HepG2 (cell line): ENCODE measurements around the gene KIF22. TPM values are rescaled to one million over a fixed set of nuclear protein-coding genes. Genes with fewer than 3 reads are reported as not detected.

Source experiments
- ATAC-seq: fragments of 200-7000 bp; cut with Tn5 transposase; 3 replicates; pipeline ENCODE4 v1.9.1; 2020; ENCODE audit warnings: mild to moderate bottlenecking, moderate library complexity
- BruUV-seq: library from RNA; stranded (reverse); fragments of 400-500 nt; replicated peaks from 2 replicates; lab custom pipeline; 2021; lab: Mats Ljungman, UMichigan
- CTCF ChIA-PET: fragments of 300-600 bp; formaldehyde crosslinking; extraction: SDS; loops from one replicate; lab custom pipeline; 2021; ENCODE audit warnings: low total read pairs, inconsistent platforms, low intra/inter-chr PET ratio; lab: Yijun Ruan, JAX
- POLR2A ChIA-PET: fragments of 350-600 bp; sonication (Branson Sonifier 250); formaldehyde crosslinking; loops from one replicate; lab custom pipeline; 2020; ENCODE audit warnings: antibody characterized with exemption, inconsistent platforms; lab: Yijun Ruan, JAX
- DNase-seq: peaks from one replicate; pipeline ENCODE4 v3.0.0-alpha.2; 2015; ENCODE audit warnings: low spot score
- FAIRE-seq: peaks from 3 replicates; lab custom pipeline; 2011; peaks lifted over from hg19 to GRCh38; lab: Jason Lieb, UNC
- H2AFZ ChIP-seq: one replicate; pipeline ENCODE4 v1.6.1; 2011; ENCODE audit warnings: low read length, inconsistent platforms
- H3K27ac ChIP-seq: fragments of 300-600 bp; 3 replicates; pipeline ENCODE4 v1.8.0; 2011; ENCODE audit warnings: mixed run types, mild to moderate bottlenecking, mixed read lengths, low read length, inconsistent platforms; ENCODE audit not compliant: insufficient read depth; ENCODE audit errors: extremely low read length
- H3K27me3 ChIP-seq, 2 experiments: fragments of 200-600 bp in 1 of 2; 2 replicates in 1 of 2; 3 replicates in 1 of 2; pipeline versions ENCODE4 v1.6.0 to v1.8.0; 2011; ENCODE audit warnings: low read length in 2 of 2, mild to moderate bottlenecking in 2 of 2, moderate library complexity in 2 of 2, inconsistent platforms in 1 of 2; ENCODE audit not compliant: insufficient read depth in 2 of 2, control insufficient read depth in 1 of 2
- H3K36me3 ChIP-seq, 2 experiments: fragments of 200-600 bp in 1 of 2; replicated peaks in 1 of 2; 2 replicates in 1 of 2; 3 replicates in 1 of 2; pipeline versions ENCODE4 v1.5.1 to v1.8.0; 2011; ENCODE audit warnings: low read length in 2 of 2, inconsistent platforms in 1 of 2; ENCODE audit not compliant: insufficient read depth in 2 of 2, control insufficient read depth in 1 of 2
- H3K4me1 ChIP-seq: 2 replicates; pipeline ENCODE4 v1.5.1; 2012; ENCODE audit warnings: low read length, inconsistent platforms; ENCODE audit not compliant: insufficient read depth
- H3K4me2 ChIP-seq: 2 replicates; pipeline ENCODE4 v1.6.0; 2011; ENCODE audit warnings: low read depth, low read length, inconsistent platforms
- H3K4me3 ChIP-seq, 3 experiments: fragments of 200-600 bp in 1 of 3; sonication (generic), shearing (Covaris generic) in 1 of 3; replicated peaks in 1 of 3; 2 replicates each; pipeline ENCODE4 v1.5.1; 2011 to 2016; ENCODE audit warnings: low read length in 3 of 3, inconsistent platforms in 2 of 3, low read depth in 2 of 3, mild to moderate bottlenecking in 2 of 3, control low read depth in 1 of 3, mixed read lengths in 1 of 3; ENCODE audit not compliant: insufficient read depth in 1 of 3
- H3K79me2 ChIP-seq: one replicate; pipeline ENCODE4 v1.6.1; 2011; ENCODE audit warnings: low read length, inconsistent platforms; ENCODE audit not compliant: insufficient read depth
- H3K9ac ChIP-seq: 2 replicates; pipeline ENCODE4 v1.6.0; 2011; ENCODE audit warnings: mild to moderate bottlenecking, low read depth, low read length, inconsistent platforms; ENCODE audit not compliant: insufficient read depth
- H3K9me3 ChIP-seq: 2 replicates; pipeline ENCODE4 v1.5.1; 2012; ENCODE audit warnings: mild to moderate bottlenecking, low read length
- H4K20me1 ChIP-seq: 2 replicates; pipeline ENCODE4 v1.6.0; 2011; ENCODE audit warnings: inconsistent platforms, mild to moderate bottlenecking, low read length, moderate library complexity; ENCODE audit not compliant: insufficient read depth
- IRF9 ChIP-seq: sonication (generic); formaldehyde crosslinking; IDR thresholded peaks from 2 replicates; pipeline ENCODE4 v1.8.0; 2022; ENCODE audit warnings: missing genetic modification reagents, mild to moderate bottlenecking, borderline replicate concordance
- KDM5B ChIP-seq: sonication (generic); formaldehyde crosslinking; IDR thresholded peaks from 2 replicates; pipeline ENCODE4 v1.4.0; 2020; ENCODE audit warnings: missing genetic modification reagents, mild to moderate bottlenecking, borderline replicate concordance
- PREB ChIP-seq: sonication (generic); formaldehyde crosslinking; IDR thresholded peaks from 2 replicates; pipeline ENCODE4 v1.4.0; 2020; ENCODE audit warnings: missing genetic modification reagents
- ZBTB2 ChIP-seq: sonication (generic); formaldehyde crosslinking; IDR thresholded peaks from 2 replicates; pipeline ENCODE4 v1.8.0; 2022; ENCODE audit warnings: low read depth, missing genetic modification reagents
- ZBTB33 ChIP-seq: sonication (generic); formaldehyde crosslinking; IDR thresholded peaks from 2 replicates; pipeline ENCODE4 v1.4.0; 2020; ENCODE audit warnings: missing genetic modification reagents
- ZHX1 ChIP-seq: sonication (generic); formaldehyde crosslinking; IDR thresholded peaks from 2 replicates; pipeline ENCODE4 v1.8.1; 2022; ENCODE audit warnings: low read depth, mild to moderate bottlenecking, missing genetic modification reagents
- WGBS: methylation state at CpG from one replicate; pipeline ENCODE4 v1.1.6; 2017; ENCODE audit warnings: low lambda C conversion rate; 5-methylcytosine and 5-hydroxymethylcytosine counted together
- in situ Hi-C: cut with HindIII; loops from 2 replicates; pipeline ENCODE4 v1.10.0; 2017; ENCODE audit warnings: low pct_unique_long_range_greater_than_20kb; ENCODE audit not compliant: extremely low pct_ligation_motif_present
- intact Hi-C: fragments of 100-400 bp; cut with micrococcal nuclease; formaldehyde crosslinking; loops from one replicate; pipeline ENCODE4 v1.10.0; 2022; ENCODE audit not compliant: unreplicated experiment
- polyA plus RNA-seq, 8 experiments: library from polyadenylated mRNA; depleted of rRNA in 3 of 8; stranded (reverse) in 7 of 8; unstranded in 1 of 8; fragments of >200 nt; fragmentation: Illumina TruSeq in 4 of 8; extraction: Trizol in 4 of 8; gene quantifications; 2 replicates each; pipeline versions ENCODE4 v1.2.1 to v1.2.3, GENCODE V29; 2011 to 2016; ENCODE audit warnings: low read depth in 4 of 8, missing spikeins in 1 of 8, mixed read lengths in 1 of 8; ENCODE audit not compliant: insufficient read depth in 1 of 8
- total RNA-seq, 5 experiments: library from RNA; depleted of rRNA; stranded (reverse); fragments of >200 nt; fragmentation: Illumina TruSeq; extraction: Trizol; gene quantifications; 2 replicates each; pipeline ENCODE4 v1.2.3, GENCODE V29; 2016; ENCODE audit warnings: low read depth in 1 of 5

The KIF22 gene
- total and polyA plus RNA-seq, 2 of the 13 experiments (the other 11 are each of a cell fraction or from before 2014, with no cell fraction given), result 95.8 to 118 TPM

GRCh38 chr16:29811896-29812665 is 21.5 kb downstream of the KIF22 start, which contains the start of gene PRRT2 (continued):
- no peak for TF ChIP-seq IRF9 (CRISPR knock-in tag)

- CTCF ChIA-PET, result no interaction called here
- TF ChIP-seq KDM5B (CRISPR knock-in tag) (0 out of 2 replicates have a peak, but pooled peaks have one; percentile 75), ZBTB33 (no peak), ZHX1 (no peak), ZBTB2 (CRISPR knock-in tag) (no peak), PREB (CRISPR knock-in tag) (no peak)
Observed at GRCh38 chr16:29812754-29813643, 22.4 kb downstream of the KIF22 start.

More at GRCh38 chr16:29812754-29813643, 22.4 kb downstream of the KIF22 start:
- POLR2A ChIA-PET, result interaction anchor here (0.7 to 4.3 kb wide), 9 partner anchors 8 to 252 kb away, joined by 3 to 16 read pairs (median 4); partner anchors contain the start of genes ALDOA, KIF22 and QPRT
- peak overlapping the region; percentile 42 for H3K9ac ChIP-seq
- H3K4me2 ChIP-seq, result peak overlapping the region; percentile 95
- peaks cover 24% of the 10 kb centered on the region for H3K79me2 ChIP-seq
- no peak overlapping the region for H2AFZ ChIP-seq
- no peak for FAIRE-seq
- no peaks in the 10 kb centered on the region for H3K9me3 ChIP-seq
- H3K27me3 ChIP-seq, result peaks cover 0 to 12% of the 10 kb centered on the region in 2 experiments; a peak in 2 of 5 replicates
- WGBS, result 21% methylated on average over 9 of the region's 9 CpGs
- peaks cover 18% of the 10 kb centered on the region; the same call in 1 of the 2 replicates for H4K20me1 ChIP-seq
- peaks cover 80% of the 10 kb centered on the region for H3K4me1 ChIP-seq
- H3K27ac ChIP-seq, result no peak overlapping the region
- intact Hi-C loops, result no loop called here
- in situ Hi-C loops, result loop anchor here (25.0 kb wide), 1 partner anchor 849 kb away; the partner anchor contains the start of genes FBRS and PRR14
- H3K36me3 ChIP-seq, result peaks cover 6 to 26% of the 10 kb centered on the region in 2 experiments
- peak overlapping the region; percentile 52 to 75 (median 64) for H3K4me3 ChIP-seq
- DNase-seq, result no peak
- no peak for ATAC-seq
- no TSS peak for BruUV-seq
